ENCODE measurements around the gene CNTN1.

The CNTN1 gene

DNA sequence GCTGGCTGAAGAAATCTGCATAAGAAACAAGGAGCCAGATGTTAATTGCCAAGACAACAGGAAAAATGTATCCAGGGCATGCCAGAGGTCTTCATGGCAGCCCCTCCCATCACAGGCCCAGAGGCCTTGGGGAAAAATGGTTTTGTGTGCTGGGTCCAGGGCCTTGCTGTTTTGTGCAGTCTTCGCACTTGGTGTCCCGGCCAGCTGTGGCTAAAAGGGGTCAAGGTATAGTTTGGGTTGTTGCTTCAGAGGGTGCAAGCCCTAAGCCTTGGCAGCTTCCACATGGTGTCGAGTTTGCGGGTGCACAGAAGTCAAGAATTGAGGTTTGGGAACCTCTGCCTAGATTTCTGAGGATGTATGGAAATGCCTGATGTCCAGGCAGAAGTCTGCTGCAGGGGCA is 29.9 kb upstream of the CNTN1 start:
- DNase-seq: no peak
- Histone ChIP-seq H3K9me3 (ENCODE audit: severe bottlenecking) (peaks cover 7% of the 10 kb centered on the region), H3K36me3 (no peaks in the 10 kb centered on the region), H3K27me3 (ENCODE audit: insufficient read depth, low read depth, severe bottlenecking) (no peaks in the 10 kb centered on the region), H3K4me3 (ENCODE audit: low read depth, low read length) (no peak overlapping the region), H3K27ac (no peak overlapping the region)
- TF ChIP-seq, protein P1, sequence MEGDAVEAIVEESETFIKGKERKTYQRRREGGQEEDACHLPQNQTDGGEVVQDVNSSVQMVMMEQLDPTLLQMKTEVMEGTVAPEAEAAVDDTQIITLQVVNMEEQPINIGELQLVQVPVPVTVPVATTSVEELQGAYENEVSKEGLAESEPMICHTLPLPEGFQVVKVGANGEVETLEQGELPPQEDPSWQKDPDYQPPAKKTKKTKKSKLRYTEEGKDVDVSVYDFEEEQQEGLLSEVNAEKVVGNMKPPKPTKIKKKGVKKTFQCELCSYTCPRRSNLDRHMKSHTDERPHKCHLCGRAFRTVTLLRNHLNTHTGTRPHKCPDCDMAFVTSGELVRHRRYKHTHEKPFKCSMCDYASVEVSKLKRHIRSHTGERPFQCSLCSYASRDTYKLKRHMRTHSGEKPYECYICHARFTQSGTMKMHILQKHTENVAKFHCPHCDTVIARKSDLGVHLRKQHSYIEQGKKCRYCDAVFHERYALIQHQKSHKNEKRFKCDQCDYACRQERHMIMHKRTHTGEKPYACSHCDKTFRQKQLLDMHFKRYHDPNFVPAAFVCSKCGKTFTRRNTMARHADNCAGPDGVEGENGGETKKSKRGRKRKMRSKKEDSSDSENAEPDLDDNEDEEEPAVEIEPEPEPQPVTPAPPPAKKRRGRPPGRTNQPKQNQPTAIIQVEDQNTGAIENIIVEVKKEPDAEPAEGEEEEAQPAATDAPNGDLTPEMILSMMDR (IDR thresholded peaks at IDR 0.05; ENCODE audit: low read depth, low read length): no peak

DNA sequence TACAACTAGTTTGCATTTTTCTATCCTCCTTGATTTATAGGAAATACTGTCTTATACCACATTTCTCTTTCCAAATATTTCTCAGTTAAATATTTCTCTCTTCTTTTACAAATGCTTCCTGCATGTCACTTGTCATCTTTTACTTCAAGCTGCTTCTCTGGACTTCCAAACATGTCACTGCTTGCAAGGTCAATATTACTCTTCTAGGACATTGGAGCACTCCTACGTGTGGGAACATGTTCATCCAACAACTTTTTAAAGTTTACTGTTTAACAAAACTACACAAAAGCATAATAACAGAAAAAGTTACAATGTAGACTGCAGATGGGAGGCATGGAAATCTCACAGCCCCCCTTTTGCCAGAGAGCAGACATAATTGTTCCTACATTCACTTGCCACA is 28.5 kb upstream of the CNTN1 start:
- DNase-seq: no peak
- TF ChIP-seq, protein P1 (IDR thresholded peaks at IDR 0.05; ENCODE audit: low read depth, low read length): no peak
- H3K27me3 ChIP-seq (ENCODE audit: insufficient read depth, low read depth, severe bottlenecking): no peaks in the 10 kb centered on the region
- H3K27ac ChIP-seq: no peak overlapping the region
- peaks cover 7% of the 10 kb centered on the region for H3K9me3 ChIP-seq (ENCODE audit: severe bottlenecking)
- no peaks in the 10 kb centered on the region for H3K36me3 ChIP-seq
- H3K4me3 ChIP-seq (ENCODE audit: low read depth, low read length): no peak overlapping the region

DNA sequence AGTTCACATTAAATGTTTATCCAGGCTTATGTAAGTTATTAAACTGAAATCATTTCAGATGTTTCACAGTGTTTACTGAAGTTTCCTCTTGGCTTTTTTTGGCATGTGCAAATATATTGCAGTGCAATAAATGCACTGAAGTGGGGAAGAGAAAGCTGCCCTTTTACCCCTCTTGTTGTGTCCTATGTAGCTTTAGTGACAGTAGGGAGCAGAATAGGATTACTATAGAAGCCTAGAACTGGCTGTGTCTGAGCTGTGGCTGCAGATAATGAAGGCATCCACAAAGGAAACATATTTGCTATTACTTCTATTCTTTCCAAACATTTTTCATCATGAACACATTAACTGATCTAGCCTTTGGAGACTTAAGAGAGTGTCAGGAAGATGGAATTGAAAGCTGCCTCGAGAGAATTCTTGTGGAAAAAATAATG is 24.1 kb upstream of the CNTN1 start:
- no peak overlapping the region for H3K27ac ChIP-seq
- no peak for DNase-seq
- H3K36me3 ChIP-seq: no peaks in the 10 kb centered on the region
- TF ChIP-seq, protein P1 (IDR thresholded peaks at IDR 0.05; ENCODE audit: low read depth, low read length): no peak
- H3K27me3 ChIP-seq (ENCODE audit: insufficient read depth, low read depth, severe bottlenecking): no peaks in the 10 kb centered on the region
- no peak overlapping the region for H3K4me3 ChIP-seq (ENCODE audit: low read depth, low read length)
- no peaks in the 10 kb centered on the region for H3K9me3 ChIP-seq (ENCODE audit: severe bottlenecking)

DNA sequence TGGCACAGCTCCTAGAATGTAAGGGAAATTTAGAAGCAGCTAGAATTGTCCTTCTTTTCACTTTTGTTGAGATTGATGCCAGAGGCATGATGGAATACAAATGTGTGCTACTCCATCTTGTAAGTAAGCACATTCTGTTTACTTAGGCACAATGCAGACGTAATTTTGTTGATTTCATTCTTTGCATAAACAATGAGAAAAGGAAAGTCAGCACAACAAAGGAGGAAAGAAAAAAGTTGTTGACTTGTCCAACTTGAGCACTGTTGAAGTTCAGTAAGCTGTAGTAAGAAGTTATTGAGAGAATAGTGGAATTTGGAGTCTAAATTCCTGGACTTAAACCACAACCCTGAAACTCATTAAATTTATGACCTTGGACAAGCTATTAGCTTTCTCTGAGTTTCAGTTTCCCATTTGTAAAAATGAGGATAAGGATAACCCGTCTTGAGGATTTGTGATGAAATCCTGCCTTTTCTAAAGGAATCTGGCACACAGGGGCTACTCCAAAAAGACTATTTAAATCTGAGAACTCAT is 19.4 kb upstream of the CNTN1 start:
- no peak overlapping the region for H3K27ac ChIP-seq
- TF ChIP-seq, protein P1 (IDR thresholded peaks at IDR 0.05; ENCODE audit: low read depth, low read length): no peak
- no peaks in the 10 kb centered on the region for H3K36me3 ChIP-seq
- no peaks in the 10 kb centered on the region for H3K27me3 ChIP-seq (ENCODE audit: insufficient read depth, low read depth, severe bottlenecking)
- no peaks in the 10 kb centered on the region for H3K9me3 ChIP-seq (ENCODE audit: severe bottlenecking)
- no peak for DNase-seq
- H3K4me3 ChIP-seq (ENCODE audit: low read depth, low read length): no peak overlapping the region

DNA sequence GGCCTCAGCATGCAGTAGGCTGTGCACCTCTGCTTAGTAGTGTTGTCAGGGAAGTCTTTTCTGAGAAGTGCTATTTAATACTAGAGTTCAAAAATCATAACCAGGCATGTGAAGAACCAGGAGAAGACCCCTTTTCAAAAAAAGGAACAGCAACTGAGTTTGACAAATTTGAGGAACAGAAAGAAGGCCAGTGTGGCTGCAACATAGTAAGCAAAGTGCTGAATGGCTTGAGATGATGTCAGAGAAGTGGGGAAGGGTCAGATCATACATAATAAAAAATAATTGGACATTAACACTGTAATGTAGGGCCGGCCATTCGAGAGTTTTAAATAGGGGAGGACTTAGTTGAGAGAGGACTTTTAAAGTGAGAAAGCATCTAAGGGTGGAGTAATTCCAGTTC is 11.1 kb upstream of the CNTN1 start:
- no peaks in the 10 kb centered on the region for H3K36me3 ChIP-seq
- no peak overlapping the region for H3K27ac ChIP-seq
- TF ChIP-seq, protein P1 (IDR thresholded peaks at IDR 0.05; ENCODE audit: low read depth, low read length): no peak
- no peaks in the 10 kb centered on the region for H3K9me3 ChIP-seq (ENCODE audit: severe bottlenecking)
- no peak overlapping the region for H3K4me3 ChIP-seq (ENCODE audit: low read depth, low read length)
- H3K27me3 ChIP-seq (ENCODE audit: insufficient read depth, low read depth, severe bottlenecking): no peaks in the 10 kb centered on the region
- DNase-seq: no peak

DNA sequence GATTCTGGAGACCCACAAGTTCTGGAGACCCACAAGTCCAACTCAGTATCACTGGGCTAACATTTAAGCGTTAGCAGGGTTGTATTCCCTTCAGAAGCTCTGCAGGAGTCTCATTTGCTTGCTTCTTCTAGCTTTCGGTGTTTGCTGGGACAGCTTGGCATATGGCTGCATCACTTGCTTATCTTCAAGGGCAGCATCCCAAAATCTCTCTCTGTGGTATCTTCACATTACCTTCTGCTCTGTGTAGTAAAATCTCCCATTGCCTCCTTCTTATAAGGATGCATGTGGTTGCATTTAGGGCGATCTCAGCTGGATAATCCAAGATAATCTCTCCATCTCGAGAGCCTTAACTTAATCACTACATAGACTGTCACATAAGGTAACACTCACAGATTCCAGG is 7.3 kb upstream of the CNTN1 start:
- TF ChIP-seq, protein P1 (IDR thresholded peaks at IDR 0.05; ENCODE audit: low read depth, low read length): no peak
- Histone ChIP-seq H3K27me3 (ENCODE audit: insufficient read depth, low read depth, severe bottlenecking) (no peaks in the 10 kb centered on the region), H3K27ac (no peak overlapping the region; the same call in 1 of the 2 replicates), H3K9me3 (ENCODE audit: severe bottlenecking) (no peaks in the 10 kb centered on the region), H3K4me3 (ENCODE audit: low read depth, low read length) (no peak overlapping the region), H3K36me3 (no peaks in the 10 kb centered on the region)
- DNase-seq: peak; percentile 62
